ENCODE measurements around the gene UXS1. TPM values are rescaled to one million over a fixed set of nuclear protein-coding genes. Genes with fewer than 3 reads are reported as not detected.

The UXS1 gene
- total and polyA plus RNA-seq, 2 of the 8 experiments (the other 6 are each of a cell fraction or from before 2014, with no cell fraction given), result 44.5 to 63.4 TPM

DNA sequence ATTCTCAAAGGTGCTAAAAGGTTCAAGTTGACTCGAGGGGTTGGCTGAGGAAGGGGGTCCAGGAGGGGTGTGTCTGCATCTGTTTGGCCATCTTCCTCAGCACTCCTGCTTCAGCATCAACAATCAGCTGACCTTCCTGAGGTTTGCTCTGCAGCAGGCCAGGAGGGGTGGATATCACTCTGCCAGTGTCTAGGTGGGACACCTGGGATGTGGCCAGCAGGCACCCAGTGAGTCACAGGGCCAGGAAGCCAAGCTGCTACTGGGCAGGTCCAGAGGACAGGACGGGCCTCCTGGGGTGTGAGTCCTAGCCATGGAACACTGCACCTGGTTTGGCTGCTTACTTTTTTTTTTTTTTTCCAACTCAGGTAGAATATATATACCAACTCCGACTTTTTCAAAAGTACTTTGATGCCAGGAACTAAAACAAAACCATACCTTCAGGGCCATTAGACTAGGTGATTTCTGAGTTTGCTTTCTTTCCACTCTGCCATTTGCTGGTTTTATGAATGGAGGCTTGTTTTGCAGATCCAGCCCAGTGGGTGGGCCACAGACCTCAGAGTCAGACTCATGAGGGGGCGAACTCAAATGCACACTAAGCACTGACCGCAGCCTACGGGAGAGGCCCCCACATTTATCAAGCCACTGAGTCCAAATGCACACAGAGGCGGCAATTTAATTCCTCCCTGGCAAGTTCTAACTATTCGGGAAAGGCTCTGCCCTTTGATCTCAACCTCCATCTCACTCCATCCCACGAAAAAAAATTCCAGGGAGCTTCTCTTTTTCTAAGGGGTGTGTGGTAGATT is 76.0 kb downstream of the UXS1 start:
- Histone ChIP-seq H3K4me1 (replicated peaks in 1 of 4; ENCODE audit: control insufficient read depth in 3 of 4, insufficient read depth in 4 of 4, low read length in 3 of 4) (peaks cover 3 to 13% (median 9%) of the 10 kb centered on the region in 4 experiments), H3K56ac (replicated peaks; ENCODE audit: insufficient read length, low read depth, low read length) (no peak overlapping the region), H4K5ac (ENCODE audit: insufficient read length, low read depth, low read length) (peak overlapping the region; percentile 25), H3K23ac (ENCODE audit: insufficient read length) (no peak overlapping the region), H2BK120ac (replicated peaks; ENCODE audit: low read depth, low read length) (no peak overlapping the region), H2BK20ac (ENCODE audit: low read length) (no peak overlapping the region), H4K8ac (ENCODE audit: extremely low read depth, insufficient read depth, low read length) (no peak overlapping the region; the same call in 1 of the 2 replicates), H3K27me3 (replicated peaks in 1 of 4; ENCODE audit: control insufficient read depth in 3 of 4, extremely low read depth in 1 of 4, insufficient read depth in 3 of 4, low read length in 3 of 4) (no peaks in the 10 kb centered on the region), H3K4me2 (ENCODE audit: insufficient read depth in 1 of 2, low read depth in 2 of 2, low read length in 2 of 2) (peak overlapping the region in 1 of 2 experiments; percentile 35; a peak in 2 of 4 replicates), H2BK12ac (ENCODE audit: low read depth, low read length) (no peak overlapping the region; the same call in 1 of the 2 replicates), H3K79me1 (ENCODE audit: low read depth, low read length) (peaks cover 4% of the 10 kb centered on the region), H3K36me3 (ENCODE audit: control insufficient read depth in 2 of 4, insufficient read depth in 4 of 4, low read length in 3 of 4) (peaks cover 0 to 14% (median 8%) of the 10 kb centered on the region in 4 experiments; a peak in 4 of 8 replicates), H2BK15ac (ENCODE audit: low read length) (no peak overlapping the region), H3K9me3 (ENCODE audit: insufficient read depth in 2 of 2, low read depth in 1 of 2, low read length in 1 of 2) (no peaks in the 10 kb centered on the region), H3K79me2 (ENCODE audit: control insufficient read depth in 1 of 2, insufficient read depth in 2 of 2, low read length in 2 of 2) (peaks cover 0 to 9% of the 10 kb centered on the region in 2 experiments; a peak in 1 of 4 replicates), H3K23me2 (ENCODE audit: low read depth, low read length) (no peaks in the 10 kb centered on the region), H2AFZ (ENCODE audit: low read length) (no peak overlapping the region), H4K91ac (replicated peaks; ENCODE audit: insufficient read length, low read length) (no peak overlapping the region), H2BK5ac (ENCODE audit: low read depth, low read length) (no peak overlapping the region), H3K4ac (replicated peaks; ENCODE audit: insufficient read length, low read depth, low read length) (no peak overlapping the region), H3K14ac (ENCODE audit: insufficient read length) (no peak overlapping the region), H3K9ac (replicated peaks in 1 of 4; ENCODE audit: extremely low read depth in 1 of 4, low read depth in 3 of 4, low read length in 3 of 4) (peak overlapping the region in 1 of 4 experiments; percentile 16; a peak in 1 of 7 replicates), H3K18ac (ENCODE audit: extremely low read depth, low read length) (0 out of 2 replicates have a peak overlapping the region, but pooled peaks have one; percentile 52), H3K4me3 (ENCODE audit: extremely low read depth in 1 of 4, insufficient read depth in 2 of 4, low read depth in 3 of 4, low read length in 4 of 4) (no peak overlapping the region; a peak in 1 of 8 replicates), H2AK5ac (ENCODE audit: low read depth, low read length) (no peak overlapping the region), H3K27ac (ENCODE audit: low read depth, low read length) (no peak overlapping the region), H4K20me1 (replicated peaks in 1 of 2; ENCODE audit: control insufficient read depth in 1 of 2, insufficient read depth in 2 of 2, low read length in 2 of 2) (peaks cover 5 to 13% of the 10 kb centered on the region in 2 experiments)
- ChIA-PET POLR2A (ENCODE audit: partially characterized antibody) (interaction anchor here (0.9 kb wide), 1 partner anchor 47 kb away, joined by 3 read pairs; no protein-coding TSS in a partner anchor), CTCF (ENCODE audit: partially characterized antibody) (no interaction called here)
- TF ChIP-seq KDM1A (IDR thresholded peaks at IDR 0.05; ENCODE audit: borderline replicate concordance, low read length), result no peak
- TF ChIP-seq BRCA1 (IDR thresholded peaks at IDR 0.05; ENCODE audit: low read depth, low read length), result no peak
- no peak for TF ChIP-seq CEBPB (IDR thresholded peaks at IDR 0.05; ENCODE audit: low read depth, low read length)
- no peak for TF ChIP-seq SP2 (IDR thresholded peaks at IDR 0.05; ENCODE audit: low read length)
- WGBS, 2 experiments (ENCODE audit: extremely low coverage in 1 of 2, insufficient coverage in 1 of 2, insufficient read length in 1 of 2, insufficient replicate concordance in 2 of 2, low coverage in 1 of 2, low lambda C conversion rate in 2 of 2, missing lambda C conversion rate in 1 of 2), result 72% methylated on average over 9 of the region's 9 CpGs; no CpG with 5 or more reads in 1 of the 2 experiments
- no peak for DNase-seq (ENCODE audit: low read depth in 1 of 2, low spot score in 2 of 2)
- no peak for FAIRE-seq

Data from H1 (cell line).